NOMO-1 treated with dmso at 0.1 percent for 144 hours (cell line): ENCODE results near the gene HS3ST6.
"Not testable (repeated sequence)": the region's sequence is repeated elsewhere in the genome, so short reads cannot be mapped to it uniquely, and the experiment has no call there.

ENCODE experiments used
- DNase-seq: peaks from one replicate; lab custom pipeline; 2025; ENCODE audit not compliant: unreplicated experiment; lab: John Stamatoyannopoulos, UW

Gene HS3ST6

DNA sequence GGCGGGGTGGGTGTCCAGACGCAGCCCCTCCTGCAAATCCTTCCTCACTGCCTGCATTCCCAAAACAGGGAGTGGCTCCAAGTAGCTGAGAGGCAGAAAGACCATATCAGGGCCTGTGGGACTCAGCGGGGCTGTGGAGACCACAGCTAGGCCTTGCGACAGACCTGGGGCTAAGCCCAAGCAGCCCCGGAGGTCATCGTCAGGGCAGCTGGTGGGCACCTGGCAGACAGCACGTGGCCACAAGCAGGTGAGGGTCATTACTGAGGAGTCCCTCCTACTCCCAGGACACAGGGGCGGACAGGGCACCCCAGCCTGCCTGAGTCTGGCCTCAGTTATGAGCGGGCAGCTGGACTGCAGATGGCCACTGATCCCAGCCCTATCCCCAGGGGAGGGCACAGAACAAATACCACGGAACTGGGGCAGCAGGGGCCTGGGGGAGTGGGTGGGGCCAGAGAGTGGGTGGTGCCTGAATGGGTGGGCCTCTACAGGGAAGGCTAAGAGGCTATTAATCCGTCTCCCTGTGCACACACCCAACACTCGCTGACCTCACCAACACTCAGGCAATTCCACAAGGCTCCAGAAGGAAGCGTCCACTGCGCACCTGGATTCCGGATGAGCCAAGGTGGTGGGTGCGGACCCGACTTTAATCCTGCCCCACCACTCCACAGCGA lies 8.5 kb downstream of the HS3ST6 start:
- no peak for DNase-seq

DNA sequence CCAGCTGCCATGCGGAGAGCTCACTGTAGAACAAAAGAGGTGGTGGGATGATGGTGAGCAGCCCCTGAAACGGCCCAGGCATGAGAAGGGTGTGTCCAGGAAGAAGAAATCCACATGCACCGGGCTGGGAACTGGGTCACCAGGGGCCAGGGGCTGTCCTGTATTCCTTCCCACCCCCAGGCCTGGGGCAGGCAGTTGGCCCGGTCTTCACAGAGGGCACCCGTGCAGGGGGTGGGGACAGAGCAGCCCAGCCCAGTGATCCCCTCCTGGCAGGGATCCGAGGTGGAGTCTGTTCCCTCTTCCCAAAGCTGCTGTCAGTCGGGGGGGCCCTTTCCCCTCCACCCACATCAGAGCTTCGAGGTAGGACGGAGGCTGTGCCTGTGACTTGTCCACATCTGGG lies 9.2 kb downstream of the HS3ST6 start:
- DNase-seq = no peak

DNA sequence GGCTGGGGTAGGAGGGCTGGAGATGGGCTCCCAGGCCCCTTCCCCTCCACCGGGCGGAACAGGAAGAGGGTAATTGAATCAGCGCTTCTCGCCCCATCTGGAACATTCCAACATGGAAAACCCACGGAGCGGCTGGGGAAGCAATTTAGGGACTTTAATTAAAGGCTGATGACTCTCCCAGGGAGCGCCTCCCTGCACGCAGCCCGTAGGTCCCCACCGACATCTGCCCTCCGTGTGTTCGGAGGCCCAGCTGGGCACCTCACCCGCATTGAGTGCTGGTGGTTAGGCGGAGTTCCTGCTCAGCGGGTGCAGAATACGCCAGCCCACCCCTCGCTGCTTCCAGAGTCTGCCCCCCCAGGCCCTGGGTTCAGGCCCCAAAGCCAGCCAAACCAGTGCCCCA lies 10.0 kb downstream of the HS3ST6 start:
- DNase-seq = no peak

DNA sequence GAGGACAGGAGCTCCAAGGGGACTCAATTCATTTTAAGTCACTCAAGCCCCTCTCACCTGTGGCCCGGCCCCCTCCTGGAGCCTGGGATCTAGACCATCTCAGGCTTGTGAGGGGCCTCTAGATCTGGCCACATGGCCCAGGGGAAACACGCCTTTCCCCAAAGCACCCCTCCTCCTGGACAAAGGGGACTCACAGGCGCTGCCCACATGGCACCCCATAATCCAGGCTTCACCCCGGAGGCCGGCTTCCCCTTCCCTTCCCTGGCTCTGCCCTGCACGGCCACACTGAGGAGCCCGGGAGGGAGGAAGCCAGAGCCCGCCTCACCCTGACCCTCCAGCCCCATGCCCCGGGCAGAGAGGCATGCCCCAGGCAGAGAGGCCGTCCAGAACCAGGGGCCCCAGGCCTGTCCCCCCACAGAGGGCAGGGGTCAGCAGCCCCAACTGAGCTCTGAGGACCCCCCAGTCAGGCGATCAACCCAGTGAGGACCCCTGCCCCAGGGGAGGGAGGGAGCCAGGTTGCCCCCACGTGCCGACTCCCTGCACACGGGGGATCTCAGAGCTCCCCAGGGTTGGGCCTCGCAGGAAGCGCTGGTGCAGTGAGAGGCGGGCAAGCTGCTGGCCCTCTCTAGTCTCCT lies 10.9 kb downstream of the HS3ST6 start:
- DNase-seq = no peak

DNA sequence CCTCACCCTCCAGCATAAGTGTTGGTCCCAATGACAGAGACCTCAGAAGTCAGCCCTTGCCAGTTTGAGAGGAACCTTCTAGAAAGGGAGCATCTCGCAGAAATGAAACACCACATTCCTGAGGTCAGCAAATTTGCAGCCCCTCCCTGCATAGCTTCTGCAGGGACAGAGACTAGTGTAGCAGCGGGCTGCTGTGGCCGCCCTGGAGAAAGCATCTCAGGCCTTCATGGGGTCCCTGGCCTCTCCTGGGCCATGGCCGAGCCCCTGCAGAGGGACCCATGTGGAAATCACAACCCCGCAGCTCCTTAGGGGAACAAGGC lies 11.4 kb downstream of the HS3ST6 start:
- no peak for DNase-seq

DNA sequence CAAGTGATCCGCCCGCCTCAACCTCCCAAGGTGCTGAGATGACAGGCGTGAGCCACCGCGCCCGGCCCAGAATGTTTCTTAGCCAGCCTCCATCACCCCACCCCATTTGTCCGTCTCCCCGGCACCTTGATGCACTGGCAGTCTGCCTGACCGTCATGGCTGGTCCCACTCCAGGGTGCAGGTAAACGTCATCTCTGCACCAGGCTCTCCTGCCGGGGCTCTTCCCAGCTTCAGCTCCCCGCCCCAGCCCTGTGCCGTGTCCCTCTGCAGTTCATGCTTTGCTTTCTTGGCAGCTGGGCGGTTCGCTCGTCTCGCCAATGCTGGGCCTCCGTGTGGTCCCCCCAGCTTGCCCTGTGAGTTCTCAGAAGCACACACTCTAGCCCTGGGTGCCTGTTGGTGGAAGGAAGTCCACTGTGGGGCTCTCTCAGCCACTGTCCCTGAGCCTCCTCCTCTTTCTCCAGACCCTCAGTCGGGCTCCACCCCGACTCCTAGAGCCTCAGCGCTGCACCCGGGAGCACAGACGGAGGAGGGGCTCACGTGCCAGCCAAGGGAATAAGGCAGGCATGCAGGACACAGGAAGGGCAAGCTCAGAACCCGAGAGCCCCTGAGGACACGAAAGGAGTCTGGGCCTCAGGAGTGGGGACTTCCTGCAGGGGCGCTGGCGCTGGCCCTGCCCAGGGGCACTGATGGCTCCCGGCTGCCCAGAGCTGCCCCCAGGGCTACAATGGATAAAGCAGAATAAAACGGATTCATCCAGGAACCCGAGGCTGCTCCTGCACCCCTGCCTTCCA lies 12.0 kb downstream of the HS3ST6 start:
- DNase-seq = no peak

DNA sequence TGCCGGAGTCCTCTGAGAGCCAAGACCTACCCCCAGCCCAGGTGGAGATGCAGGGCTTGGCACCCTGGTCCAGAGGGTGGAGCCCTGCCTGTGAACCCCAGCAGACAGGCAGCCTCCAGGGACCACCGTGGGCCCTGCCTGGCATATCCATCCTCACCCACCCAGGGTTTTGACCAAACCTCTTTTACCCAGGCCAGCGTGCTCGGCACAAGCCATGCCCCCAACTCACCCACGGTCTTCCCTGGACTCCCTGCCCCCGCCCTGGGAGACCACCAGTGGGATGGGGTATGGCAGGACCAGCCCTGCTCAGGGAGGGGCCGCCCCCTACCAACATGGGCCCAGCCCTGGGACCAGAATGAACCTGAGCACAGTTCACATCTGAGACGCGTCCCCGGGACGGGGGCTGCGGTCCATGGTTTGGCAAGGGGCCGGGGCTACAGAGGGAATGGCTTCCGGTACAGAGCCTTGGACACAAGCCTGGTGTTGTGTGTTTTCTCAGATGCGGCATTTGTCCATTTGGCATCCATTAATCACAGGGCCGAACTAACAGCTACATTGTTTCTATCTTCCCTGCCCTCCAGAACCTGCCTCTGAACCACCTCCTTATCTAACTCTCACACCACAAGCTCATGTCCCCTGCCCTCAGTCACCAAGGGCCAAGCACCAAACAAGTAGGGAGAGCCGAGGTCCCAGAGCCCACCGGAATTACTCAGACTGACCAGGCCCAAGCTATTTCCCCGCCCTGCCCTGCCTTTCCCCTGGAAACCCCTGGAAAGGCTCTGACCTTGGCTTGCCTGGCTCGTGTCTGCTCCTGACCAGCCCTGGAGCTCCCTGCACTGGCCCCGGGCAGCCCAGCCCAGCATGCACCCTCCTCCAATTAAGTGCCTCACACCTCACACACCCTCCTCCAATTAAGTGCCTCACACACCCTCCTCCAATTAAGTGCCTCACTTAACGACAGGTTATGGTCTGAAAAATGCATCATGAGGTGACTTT lies 14.1 kb downstream of the HS3ST6 start:
- DNase-seq = no peak

DNA sequence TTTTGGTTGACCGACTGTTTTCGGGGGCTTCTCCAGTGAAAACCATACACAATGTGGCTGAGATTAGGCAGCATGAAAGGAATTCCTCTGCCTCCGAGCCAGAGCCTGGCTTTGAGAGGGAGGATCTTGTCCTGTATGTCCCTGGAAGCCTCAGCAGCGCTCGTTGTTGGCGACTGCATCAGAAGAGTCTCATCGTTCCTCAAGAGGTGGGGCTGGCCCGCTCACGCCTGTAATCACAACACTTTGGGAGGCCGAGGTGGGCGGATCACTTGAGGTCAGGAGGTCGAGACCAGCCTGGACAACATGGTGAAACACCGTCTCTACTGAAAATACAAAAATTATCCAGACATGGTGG lies 15.0 kb downstream of the HS3ST6 start:
- DNase-seq = no peak

DNA sequence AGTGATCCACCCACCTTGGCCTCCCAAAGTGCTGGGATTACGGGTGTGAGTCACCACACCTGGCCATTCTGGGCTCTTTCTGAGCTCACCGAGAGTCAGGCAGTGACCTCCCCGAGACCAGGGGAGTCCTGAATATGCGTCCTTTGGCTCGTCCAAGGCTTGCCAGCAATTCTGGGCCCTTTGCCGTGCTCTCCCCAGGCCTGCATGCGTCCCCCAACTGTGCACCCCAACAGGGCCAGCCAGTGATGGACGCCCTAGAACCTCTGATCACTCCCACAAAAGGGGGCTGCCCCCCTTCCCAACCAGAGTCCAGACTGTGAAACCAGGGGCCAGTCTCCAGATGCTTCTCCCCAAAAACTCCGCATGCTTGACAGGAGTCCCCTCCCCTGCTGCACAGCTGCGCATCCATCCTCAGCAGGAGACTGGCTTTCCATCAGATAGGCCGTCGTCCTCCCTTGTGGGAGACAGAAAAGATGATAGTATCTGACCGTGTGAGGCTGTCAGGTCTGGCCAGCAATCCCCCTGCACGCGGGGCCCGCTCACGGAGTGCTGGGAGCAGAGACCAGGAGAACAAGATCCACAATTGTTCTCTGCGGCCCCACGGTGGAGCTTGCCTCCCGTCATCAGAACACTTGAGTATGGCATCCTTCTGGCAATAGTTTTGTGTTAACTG lies 15.5 kb downstream of the HS3ST6 start:
- no peak for DNase-seq

DNA sequence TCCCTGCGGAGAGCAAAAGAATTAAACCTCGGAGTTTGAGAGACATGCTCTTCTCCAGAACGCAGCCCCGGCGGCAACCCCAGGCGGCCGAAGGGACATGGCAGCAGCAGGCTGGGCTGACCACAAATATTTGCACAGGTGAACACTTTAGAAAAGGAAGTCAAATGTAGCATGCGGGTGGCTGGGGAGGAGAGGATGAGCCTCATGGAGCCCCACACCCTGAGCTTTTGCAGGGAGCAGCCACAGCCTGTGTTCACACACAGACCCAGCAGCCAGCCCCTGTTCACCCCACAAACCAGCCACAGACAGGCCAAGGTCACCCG lies 17.8 kb downstream of the HS3ST6 start:
- DNase-seq = no peak

DNA sequence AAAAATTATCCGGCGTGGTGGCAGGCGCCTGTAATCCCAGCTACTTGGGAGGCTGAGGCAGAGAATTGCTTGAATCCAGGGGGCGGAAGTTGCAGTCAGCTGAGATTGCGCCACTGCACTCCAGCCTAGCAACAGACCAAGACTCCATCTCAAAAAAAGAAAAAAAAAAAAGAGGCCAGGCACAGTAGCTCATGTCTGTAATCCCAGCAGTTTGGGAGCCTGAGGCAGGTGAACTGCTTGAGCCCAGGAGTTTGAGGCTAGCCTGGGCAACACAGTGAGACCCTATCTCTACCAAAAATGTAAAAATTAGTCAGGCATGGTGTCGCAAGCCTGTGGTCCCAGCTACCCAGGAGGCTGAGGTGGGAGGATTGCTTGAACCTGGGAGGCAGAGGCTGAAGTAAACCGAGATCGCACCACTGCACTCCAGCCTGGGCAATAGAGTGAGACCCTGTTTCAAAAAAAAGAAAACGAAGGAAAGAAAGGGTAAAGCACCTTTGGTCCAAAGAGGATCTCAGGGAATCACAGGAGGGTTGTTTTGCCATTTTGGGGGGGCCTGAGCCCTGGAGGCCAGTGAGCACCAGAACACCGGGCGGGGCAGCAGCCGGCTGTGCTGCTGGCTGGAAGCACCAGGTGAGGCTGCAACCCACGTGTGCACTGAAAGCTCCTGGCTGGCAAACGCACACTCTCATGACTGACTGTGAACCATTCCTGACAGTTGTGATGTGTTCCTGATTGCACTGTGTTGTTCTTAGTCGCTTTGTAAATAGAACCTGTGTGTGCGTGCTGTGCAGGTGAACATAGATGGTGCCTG lies 18.4 kb downstream of the HS3ST6 start:
- DNase-seq = no peak

DNA sequence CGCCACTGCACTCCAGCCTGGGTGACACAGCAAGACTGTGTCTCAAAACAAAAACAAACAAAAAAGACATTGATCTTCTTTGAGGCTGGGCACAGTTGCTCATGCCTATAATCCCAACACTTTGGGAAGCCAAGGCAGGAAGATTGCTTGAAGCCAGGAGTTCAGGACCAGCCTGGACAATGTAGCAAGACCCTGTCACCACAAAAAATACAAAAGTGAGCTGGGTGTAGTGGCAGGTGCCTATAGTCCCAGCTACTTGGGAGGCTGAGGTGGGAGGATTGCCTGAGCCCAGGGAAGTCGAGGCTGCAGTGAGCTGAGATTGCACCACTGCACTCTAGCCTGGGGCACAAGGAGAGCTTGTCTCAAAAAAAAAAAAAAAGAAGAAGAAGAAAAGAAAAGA lies 20.5 kb downstream of the HS3ST6 start:
- DNase-seq = not testable (repeated sequence)

DNA sequence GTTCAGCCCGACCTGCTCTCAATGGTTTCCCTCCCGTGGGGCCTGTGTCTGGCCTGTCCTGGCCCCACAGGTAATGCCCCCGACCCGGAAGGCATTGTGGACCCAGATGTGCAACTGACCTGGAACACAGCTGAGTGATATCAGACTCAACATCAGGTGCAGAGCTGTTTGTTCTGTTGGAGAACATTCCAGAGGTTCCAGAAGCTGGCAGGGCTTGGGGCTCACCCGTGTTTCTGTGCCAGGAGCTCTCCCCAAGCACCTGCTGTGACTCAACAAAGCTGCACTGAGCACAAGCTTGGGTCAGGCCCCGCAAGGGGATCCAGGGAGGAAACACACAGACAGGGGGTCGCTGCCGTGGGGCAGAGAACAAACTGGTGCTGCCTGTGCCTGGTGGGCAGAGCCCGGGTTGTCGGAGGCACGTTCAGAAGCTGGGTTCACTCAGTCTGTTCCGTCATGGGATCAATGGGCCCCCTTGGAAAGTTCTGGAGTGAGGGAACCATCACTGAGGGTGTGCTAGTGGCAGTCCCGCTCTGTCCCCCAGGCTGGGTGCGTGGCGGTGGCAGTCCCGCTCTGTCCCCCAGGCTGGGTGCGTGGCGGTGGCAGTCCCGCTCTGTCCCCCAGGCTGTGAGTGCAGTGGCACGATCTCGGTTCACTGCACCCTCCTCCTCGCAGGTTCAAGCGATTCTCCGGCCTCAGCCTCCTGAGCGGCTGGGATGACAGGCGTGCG lies 22.1 kb downstream of the HS3ST6 start:
- DNase-seq = no peak

DNA sequence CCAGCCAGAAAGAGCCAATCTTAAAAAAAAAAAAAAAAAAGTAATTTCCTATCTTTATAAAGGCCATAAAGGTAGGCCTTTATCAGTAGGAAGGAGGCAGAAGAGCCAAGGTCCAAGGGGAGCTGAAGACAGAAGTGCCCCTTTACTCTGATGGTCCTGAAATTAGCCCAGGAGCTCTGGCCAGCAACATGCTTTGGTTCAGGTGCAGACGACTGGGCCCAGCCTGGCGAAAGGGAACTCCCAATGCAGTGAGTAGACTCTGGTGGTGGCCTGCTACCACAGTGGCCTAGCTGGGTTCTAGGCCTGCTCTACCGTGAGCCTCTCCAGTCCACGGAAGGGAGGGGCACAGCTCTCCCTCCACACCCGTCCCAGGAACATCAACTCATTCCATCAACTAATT lies 23.1 kb downstream of the HS3ST6 start:
- DNase-seq = no peak

DNA sequence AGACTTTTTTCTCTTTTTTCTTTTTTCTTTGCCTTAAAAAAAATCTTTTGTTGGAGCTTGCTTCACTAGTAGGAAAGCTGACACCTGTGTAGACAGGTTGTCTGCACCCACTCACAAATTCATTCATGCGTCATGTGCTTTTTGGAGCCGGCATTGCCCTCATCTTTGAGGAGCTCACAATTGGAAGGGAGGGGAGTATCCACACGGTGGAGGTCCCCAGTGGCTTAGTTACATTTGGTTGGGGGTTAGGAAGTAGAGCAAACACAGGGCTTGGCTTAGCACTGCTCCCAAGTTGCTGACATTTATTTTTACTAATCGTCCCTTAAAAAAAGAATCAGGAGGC lies 27.5 kb downstream of the HS3ST6 start:
- no peak for DNase-seq

DNA sequence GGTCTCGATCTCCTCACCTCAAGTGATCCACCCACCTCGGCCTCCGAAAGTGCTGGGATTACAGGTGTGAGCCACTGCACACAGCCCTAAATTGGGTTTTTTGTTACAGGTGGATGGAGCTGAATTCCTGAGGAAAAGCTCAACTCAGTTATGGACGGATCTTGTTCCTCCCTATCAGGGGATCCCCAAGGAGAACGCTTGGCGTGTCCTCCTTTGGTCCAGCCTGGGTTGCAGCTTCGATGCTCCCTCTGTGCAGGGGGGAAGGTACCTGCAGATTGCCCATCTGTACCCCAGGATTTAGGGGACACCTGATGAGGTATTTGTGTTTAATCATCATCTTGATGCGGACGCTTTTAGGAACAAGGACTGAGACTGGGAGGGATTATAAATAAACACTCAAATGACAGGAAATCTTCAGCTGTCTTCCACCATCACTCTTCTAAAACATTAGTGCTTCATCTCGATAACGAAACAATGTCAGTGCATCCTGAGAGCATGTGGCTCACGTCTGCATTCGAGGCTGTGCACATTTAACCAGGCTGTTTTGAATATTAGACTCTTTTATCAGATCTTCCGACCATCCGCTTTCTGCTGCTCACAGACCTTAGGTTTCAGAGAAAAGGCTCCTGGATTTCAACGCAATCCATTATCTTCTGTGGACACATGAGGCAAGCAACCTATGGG lies 28.0 kb downstream of the HS3ST6 start:
- no peak for DNase-seq

DNA sequence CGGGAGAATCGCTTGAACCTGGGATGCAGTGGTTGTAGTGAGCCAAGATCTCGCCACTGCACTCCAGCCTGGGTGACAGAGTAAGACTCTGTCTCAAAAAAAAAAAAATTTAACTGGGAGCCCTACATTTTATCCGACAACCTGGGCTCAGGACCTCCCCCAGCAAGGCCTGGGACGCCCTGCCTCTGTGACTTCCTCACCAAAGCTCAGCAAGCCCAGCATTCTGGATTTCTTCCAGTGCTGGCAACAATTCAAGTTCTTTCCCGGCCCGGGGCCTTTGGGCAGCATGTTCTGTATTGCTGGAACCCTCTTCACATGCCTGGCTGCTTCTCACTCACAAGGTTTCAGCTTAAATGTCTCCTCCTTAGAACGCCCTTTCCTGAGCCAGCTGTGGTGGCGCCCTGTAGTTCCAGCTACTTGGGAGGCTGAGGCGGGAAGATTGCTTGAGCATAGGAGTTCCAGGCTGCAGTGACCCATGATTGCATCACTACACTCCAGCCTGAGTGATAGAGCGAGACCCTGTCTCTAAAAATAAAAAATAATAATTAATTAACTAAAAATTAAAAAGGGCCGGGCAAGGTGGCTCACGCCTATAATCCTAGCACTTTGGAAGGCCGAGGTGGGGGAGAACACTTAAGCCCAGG lies 30.4 kb downstream of the HS3ST6 start:
- no peak for DNase-seq

DNA sequence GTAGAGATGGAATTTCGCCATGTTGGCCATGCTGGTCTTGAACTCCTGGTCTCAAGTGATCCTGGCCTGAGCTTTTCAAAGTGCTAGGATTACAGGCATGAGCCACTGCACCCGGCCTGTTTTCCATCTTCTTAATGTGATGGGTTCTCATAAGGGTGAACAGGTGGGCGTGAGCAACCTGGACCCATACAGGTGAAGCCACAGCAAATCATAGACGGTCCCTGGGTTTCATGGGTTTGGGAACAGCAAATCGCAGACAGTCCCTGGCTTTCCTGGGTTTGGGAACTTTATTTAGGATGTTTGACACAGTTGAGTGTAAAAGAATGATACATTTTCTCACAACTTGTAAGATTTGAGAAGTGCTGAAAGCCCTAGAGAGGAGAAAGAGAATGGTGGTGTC lies 33.3 kb downstream of the HS3ST6 start:
- DNase-seq = no peak
